Endothelial cell of umbilical vein (primary cell): ENCODE results near the gene UBE2E2. TPM values are rescaled to one million over a fixed set of nuclear protein-coding genes. Genes with fewer than 3 reads are reported as not detected.

Experiments used
- BruUV-seq: library from RNA; stranded (reverse); fragments of 400-500 nt; replicated peaks from 2 replicates; lab custom pipeline; 2021; lab: Mats Ljungman, UMichigan
- CTCF ChIA-PET: fragments of 300-600, 350-600 bp; sonication (Branson Sonifier 250); formaldehyde crosslinking; loops from one replicate; lab custom pipeline; 2021; ENCODE audit warnings: antibody characterized with exemption, inconsistent platforms; lab: Charles Lee
- POLR2A ChIA-PET: fragments of 300-600, 350-600 bp; sonication (Branson Sonifier 250); formaldehyde crosslinking; loops from one replicate; lab custom pipeline; 2021; ENCODE audit warnings: antibody characterized with exemption, inconsistent platforms; lab: Charles Lee
- DNase-seq: peaks from one replicate; pipeline ENCODE4 v3.0.0-alpha.2; 2011; ENCODE audit warnings: low read depth, low spot score
- FAIRE-seq: peaks from 2 replicates; lab custom pipeline; 2011; peaks lifted over from hg19 to GRCh38; lab: Jason Lieb, UNC
- H2AFZ ChIP-seq: 2 replicates; pipeline ENCODE4 v1.6.0; 2012; ENCODE audit warnings: low read depth, low read length, control low read depth, inconsistent platforms
- H3K27ac ChIP-seq: 2 replicates; pipeline ENCODE4 v1.5.1; 2011; ENCODE audit warnings: low read depth, mild to moderate bottlenecking, control low read depth, low read length, moderate library complexity; ENCODE audit not compliant: insufficient read depth
- H3K27me3 ChIP-seq, 2 experiments: 2 replicates each; pipeline versions ENCODE4 v1.6.0 to v1.6.1; 2011; ENCODE audit warnings: low read length in 2 of 2, mixed read lengths in 1 of 2; ENCODE audit not compliant: control insufficient read depth in 2 of 2, insufficient read depth in 2 of 2
- H3K36me3 ChIP-seq, 2 experiments: 2 replicates in 1 of 2; 3 replicates in 1 of 2; pipeline ENCODE4 v1.5.1; 2011; ENCODE audit warnings: low read length in 2 of 2, mild to moderate bottlenecking in 1 of 2, moderate library complexity in 1 of 2; ENCODE audit not compliant: control insufficient read depth in 2 of 2, insufficient read depth in 2 of 2; ENCODE audit errors: extremely low read depth in 1 of 2
- H3K4me1 ChIP-seq: 3 replicates; pipeline ENCODE4 v1.5.1; 2011; ENCODE audit warnings: mild to moderate bottlenecking, low read length; ENCODE audit not compliant: control insufficient read depth, insufficient read depth; ENCODE audit errors: extremely low read depth
- H3K4me2 ChIP-seq: 2 replicates; pipeline ENCODE4 v1.6.1; 2011; ENCODE audit warnings: low read length, control low read depth, mixed read lengths; ENCODE audit not compliant: insufficient read depth
- H3K4me3 ChIP-seq, 3 experiments: fragments of 200-600 bp in 1 of 3; sonication (generic), shearing (Covaris generic) in 1 of 3; replicated peaks in 1 of 3; 2 replicates each; pipeline ENCODE4 v1.5.1; 2011 to 2016; ENCODE audit warnings: control low read depth in 3 of 3, low read length in 3 of 3, mild to moderate bottlenecking in 2 of 3, inconsistent platforms in 1 of 3, low read depth in 1 of 3, moderate library complexity in 1 of 3; ENCODE audit not compliant: insufficient read depth in 1 of 3
- H3K79me2 ChIP-seq: 2 replicates; pipeline ENCODE4 v1.6.0; 2012; ENCODE audit warnings: low read length, inconsistent platforms; ENCODE audit not compliant: control insufficient read depth, insufficient read depth
- H3K9ac ChIP-seq: replicated peaks from 2 replicates; pipeline ENCODE3; 2011; ENCODE audit warnings: low read length, control low read depth; ENCODE audit not compliant: insufficient read depth; ENCODE audit errors: extremely low read depth
- H3K9me1 ChIP-seq: replicated peaks from 3 replicates; pipeline ENCODE4 v1.6.0; 2011; ENCODE audit warnings: mild to moderate bottlenecking, low read length; ENCODE audit not compliant: control insufficient read depth, insufficient read depth; ENCODE audit errors: extremely low read depth
- H3K9me3 ChIP-seq: replicated peaks from 2 replicates; pipeline ENCODE4 v1.5.1; 2012; ENCODE audit warnings: low read length, inconsistent platforms; ENCODE audit not compliant: control insufficient read depth, insufficient read depth
- H4K20me1 ChIP-seq: replicated peaks from 2 replicates; pipeline ENCODE3; 2011; ENCODE audit warnings: mild to moderate bottlenecking, low read length; ENCODE audit not compliant: control insufficient read depth, insufficient read depth; ENCODE audit errors: extremely low read depth
- CTCF ChIP-seq, 2 donors: IDR thresholded peaks; 1 replicate in 1 of 2; 2 replicates in 1 of 2; pipeline ENCODE4 v1.5.1; 2011; ENCODE audit warnings: low read length in 2 of 2, mild to moderate bottlenecking in 2 of 2, moderate library complexity in 2 of 2, control low read depth in 1 of 2, inconsistent platforms in 1 of 2, low read depth in 1 of 2; ENCODE audit not compliant: insufficient read depth in 1 of 2; ENCODE audit errors: extremely low read depth in 1 of 2
- EZH2 ChIP-seq: IDR thresholded peaks from 2 replicates; pipeline ENCODE4 v1.6.1; 2012; ENCODE audit warnings: borderline replicate concordance, low read depth, mild to moderate bottlenecking, moderate library complexity, low read length, inconsistent platforms; ENCODE audit not compliant: severe bottlenecking
- FOS ChIP-seq: IDR thresholded peaks from 2 replicates; pipeline ENCODE4 v1.6.1; 2011; ENCODE audit warnings: mild to moderate bottlenecking, low read length, moderate library complexity, borderline replicate concordance; ENCODE audit not compliant: insufficient read depth
- GATA2 ChIP-seq: IDR thresholded peaks from 2 replicates; pipeline ENCODE4 v1.7.0; 2011; ENCODE audit warnings: low read depth, mild to moderate bottlenecking, moderate library complexity, mixed read lengths, low read length; ENCODE audit not compliant: insufficient read length, insufficient read depth
- JUN ChIP-seq: IDR thresholded peaks from 2 replicates; pipeline ENCODE4 v1.6.1; 2011; ENCODE audit warnings: borderline replicate concordance, low read depth; ENCODE audit not compliant: insufficient read length, insufficient read depth
- MAX ChIP-seq: IDR thresholded peaks from 2 replicates; pipeline ENCODE4 v1.6.1; 2011; ENCODE audit not compliant: insufficient read depth, insufficient read length
- MYC ChIP-seq: IDR thresholded peaks from one replicate; pipeline ENCODE4 v1.6.1; 2011; ENCODE audit warnings: mild to moderate bottlenecking, low read depth, low read length
- POLR2A ChIP-seq: IDR thresholded peaks from 2 replicates; pipeline ENCODE4 v1.6.1; 2012; ENCODE audit warnings: low read depth, mild to moderate bottlenecking, control low read depth, low read length
- POLR2AphosphoS5 ChIP-seq: IDR thresholded peaks from 2 replicates; pipeline ENCODE4 v1.6.1; 2012; ENCODE audit warnings: low read depth, mild to moderate bottlenecking, control low read depth, low read length, moderate library complexity; ENCODE audit not compliant: insufficient read depth
- dilution Hi-C: fragments of 300-500 bp; cut with MboI; formaldehyde crosslinking; loops from one replicate; pipeline ENCODE4 v1.15.0; 2019; ENCODE audit warnings: low sequenced_read_pairs; ENCODE audit not compliant: extremely low pct_ligation_motif_present
- intact Hi-C: fragments of 100-400 bp; cut with micrococcal nuclease; formaldehyde crosslinking; loops from one replicate; pipeline ENCODE4 v1.10.0; 2022
- polyA plus RNA-seq, 4 experiments: library from polyadenylated mRNA; depleted of rRNA in 3 of 4; stranded (reverse) in 3 of 4; unstranded in 1 of 4; fragments of >200 nt; gene quantifications; 2 replicates each; pipeline versions ENCODE4 v1.2.1 to v1.2.3, GENCODE V29; 2011 to 2012; ENCODE audit warnings: missing spikeins in 1 of 4
- total RNA-seq: library from RNA; stranded (reverse); gene quantifications from 2 replicates; pipeline ENCODE4 v1.2.3, GENCODE V29; 2021

UBE2E2 gene
- total and polyA plus RNA-seq, 2 donors (not counting 3 experiments of a cell fraction or from before 2014, with no cell fraction given), result 37.0 to 45.4 TPM

- dilution Hi-C loops, result no loop called here
- FAIRE-seq (no peak), DNase-seq (no peak)
- ChIA-PET CTCF (no interaction called here), POLR2A (no interaction called here)
- Histone ChIP-seq H3K9me1 (no peaks in the 10 kb centered on the region), H3K9ac (no peak overlapping the region), H3K9me3 (no peaks in the 10 kb centered on the region), H3K4me3 (no peak overlapping the region), H3K27ac (no peak overlapping the region), H2AFZ (no peak overlapping the region), H3K27me3 (no peaks in the 10 kb centered on the region), H3K4me1 (no peaks in the 10 kb centered on the region), H3K79me2 (no peaks in the 10 kb centered on the region), H3K36me3 (no peaks in the 10 kb centered on the region), H4K20me1 (no peaks in the 10 kb centered on the region), H3K4me2 (no peak overlapping the region)
- TF ChIP-seq FOS (no peak), MYC (no peak), CTCF (IDR thresholded peaks at IDR 0.05; ENCODE audit: extremely low read depth in 1 of 2, insufficient read depth in 1 of 2, low read depth in 1 of 2, low read length in 2 of 2) (no peak), EZH2 (no peak), MAX (no peak), POLR2AphosphoS5 (no peak), GATA2 (no peak), POLR2A (no peak), JUN (no peak)
- no TSS peak for BruUV-seq
- intact Hi-C loops, result no loop called here
Observed at GRCh38 chr3:23390989-23391553, 187.9 kb downstream of the UBE2E2 start.
